ENCODE measurements around the gene AHRR. TPM values are rescaled to one million over a fixed set of nuclear protein-coding genes. Genes with fewer than 3 reads are reported as not detected.
A peak's percentile ranks its signal among the peaks of the same experiment; 100 is the strongest.

Gene AHRR
- total RNA-seq, 1 experiment from 2014 or later, result 1.9 TPM

- Histone ChIP-seq H3K9me2 (replicated peaks; ENCODE audit: low read length) (no peaks in the 10 kb centered on the region), H3K9me3 (ENCODE audit: low read length) (no peaks in the 10 kb centered on the region), H2AFZ (ENCODE audit: low read length) (no peak overlapping the region), H3K4me2 (ENCODE audit: low read length) (peak overlapping the region; percentile 100), H3K9ac (ENCODE audit: low read length) (no peak overlapping the region), H3K4me3 (ENCODE audit: low read length) (peak overlapping the region; percentile 95), H3K27me3 (ENCODE audit: low read length) (no peaks in the 10 kb centered on the region), H3K27ac (ENCODE audit: low read length) (no peak overlapping the region), H4K20me1 (ENCODE audit: low read length) (no peaks in the 10 kb centered on the region), H3K36me3 (ENCODE audit: low read depth, low read length) (no peaks in the 10 kb centered on the region), H3F3A (ENCODE audit: low read length, unreplicated experiment) (no peaks in the 10 kb centered on the region), H3K79me2 (ENCODE audit: low read length) (no peaks in the 10 kb centered on the region), H3K4me1 (ENCODE audit: insufficient read depth, low read length) (peaks cover 4% of the 10 kb centered on the region; the same call in 1 of the 2 replicates)
- ChIA-PET CTCF (no interaction called here), POLR2A (ENCODE audit: unreplicated experiment) (no interaction called here)
- no peak for TF ChIP-seq EZH2 (IDR thresholded peaks at IDR 0.05; ENCODE audit: low read length, unreplicated experiment)
- TF ChIP-seq CTCF (conservative IDR thresholded peaks at IDR 0.05; ENCODE audit: low read depth, low read length), result no peak
- TF ChIP-seq EZH2phosphoT487 (IDR thresholded peaks at IDR 0.05; ENCODE audit: borderline replicate concordance, low read length), result no peak
- intact Hi-C loops (cut with micrococcal nuclease), result no loop called here
- BruUV-seq (replicated peaks), result no TSS peak
- ATAC-seq (no peak), DNase-seq (no peak)
Observed at GRCh38 chr5:322281-322941, 897 bp downstream of the AHRR start.

GRCh38 chr5:322942-323879 lies 1.7 kb downstream of the AHRR start:
- no peaks in the 10 kb centered on the region for H4K20me1 ChIP-seq (ENCODE audit: low read length)
- H3K4me3 ChIP-seq (ENCODE audit: low read length), result no peak overlapping the region
- H3F3A ChIP-seq (ENCODE audit: low read length, unreplicated experiment), result no peaks in the 10 kb centered on the region
- intact Hi-C loops (cut with micrococcal nuclease), result no loop called here
- H3K9me3 ChIP-seq (ENCODE audit: low read length), result no peaks in the 10 kb centered on the region
- BruUV-seq (replicated peaks), result TSS peak; percentile 15
- no peak overlapping the region for H3K4me2 ChIP-seq (ENCODE audit: low read length)
- no peaks in the 10 kb centered on the region for H3K9me2 ChIP-seq (replicated peaks; ENCODE audit: low read length)
- ATAC-seq, result no peak
- CTCF ChIA-PET, result no interaction called here
- POLR2A ChIA-PET (ENCODE audit: unreplicated experiment), result no interaction called here
- H3K27ac ChIP-seq (ENCODE audit: low read length), result no peak overlapping the region
- no peaks in the 10 kb centered on the region for H3K36me3 ChIP-seq (ENCODE audit: low read depth, low read length)
- H3K9ac ChIP-seq (ENCODE audit: low read length), result no peak overlapping the region
- no peaks in the 10 kb centered on the region for H3K79me2 ChIP-seq (ENCODE audit: low read length)
- peaks cover 3% of the 10 kb centered on the region; the same call in 1 of the 2 replicates for H3K4me1 ChIP-seq (ENCODE audit: insufficient read depth, low read length)
- no peaks in the 10 kb centered on the region for H3K27me3 ChIP-seq (ENCODE audit: low read length)
- TF ChIP-seq EZH2phosphoT487 (IDR thresholded peaks at IDR 0.05; ENCODE audit: borderline replicate concordance, low read length) (no peak), CTCF (conservative IDR thresholded peaks at IDR 0.05; ENCODE audit: low read depth, low read length) (no peak), EZH2 (IDR thresholded peaks at IDR 0.05; ENCODE audit: low read length, unreplicated experiment) (no peak)
- DNase-seq, result no peak
- no peak overlapping the region for H2AFZ ChIP-seq (ENCODE audit: low read length)
